ENCODE data around the gene TAS2R38.

Gene TAS2R38

DNA sequence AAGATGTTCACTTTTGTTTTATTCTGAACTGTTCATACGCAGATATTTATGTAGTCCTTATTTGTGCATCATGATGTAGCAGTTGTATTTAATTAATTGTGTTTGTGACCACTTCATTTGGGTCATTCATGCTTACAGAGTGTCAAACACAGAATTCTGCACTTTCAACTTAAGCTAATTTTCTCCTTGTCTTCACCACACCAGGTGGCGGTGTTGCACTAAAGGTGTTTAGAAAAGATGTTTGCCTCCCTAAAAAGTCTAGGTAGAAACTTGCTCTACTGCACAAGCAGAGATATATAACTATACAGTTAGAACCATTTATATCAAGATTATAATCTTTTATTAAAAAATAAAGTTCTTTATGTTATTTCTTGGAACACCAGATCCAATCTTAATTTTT, 1.3 kb upstream of the TAS2R38 start:
- ATAC-seq, result no peak
- TF ChIP-seq TCF4 (CRISPR knock-in tag; IDR thresholded peaks at IDR 0.05; ENCODE audit: borderline replicate concordance), result no peak
- TF ChIP-seq ZFP30 (CRISPR knock-in tag; IDR thresholded peaks at IDR 0.05), result no peak
- no peak for TF ChIP-seq PPARA (CRISPR knock-in tag; IDR thresholded peaks at IDR 0.05; ENCODE audit: borderline replicate concordance)
- TF ChIP-seq CSRNP3 (CRISPR knock-in tag; IDR thresholded peaks at IDR 0.05), result no peak
- TF ChIP-seq, protein P1, sequence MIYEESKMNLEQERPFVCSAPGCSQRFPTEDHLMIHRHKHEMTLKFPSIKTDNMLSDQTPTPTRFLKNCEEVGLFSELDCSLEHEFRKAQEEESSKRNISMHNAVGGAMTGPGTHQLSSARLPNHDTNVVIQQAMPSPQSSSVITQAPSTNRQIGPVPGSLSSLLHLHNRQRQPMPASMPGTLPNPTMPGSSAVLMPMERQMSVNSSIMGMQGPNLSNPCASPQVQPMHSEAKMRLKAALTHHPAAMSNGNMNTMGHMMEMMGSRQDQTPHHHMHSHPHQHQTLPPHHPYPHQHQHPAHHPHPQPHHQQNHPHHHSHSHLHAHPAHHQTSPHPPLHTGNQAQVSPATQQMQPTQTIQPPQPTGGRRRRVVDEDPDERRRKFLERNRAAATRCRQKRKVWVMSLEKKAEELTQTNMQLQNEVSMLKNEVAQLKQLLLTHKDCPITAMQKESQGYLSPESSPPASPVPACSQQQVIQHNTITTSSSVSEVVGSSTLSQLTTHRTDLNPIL (CRISPR knock-in tag; IDR thresholded peaks at IDR 0.05; ENCODE audit: low read depth), result no peak
- TF ChIP-seq ZNF70 (CRISPR knock-in tag; IDR thresholded peaks at IDR 0.05), result no peak
- no peak for TF ChIP-seq ARNTL (CRISPR knock-in tag; IDR thresholded peaks at IDR 0.05; ENCODE audit: borderline replicate concordance, low read depth)
- TF ChIP-seq PATZ1 (CRISPR knock-in tag; IDR thresholded peaks at IDR 0.05; ENCODE audit: borderline replicate concordance), result no peak
- TF ChIP-seq, protein P2, sequence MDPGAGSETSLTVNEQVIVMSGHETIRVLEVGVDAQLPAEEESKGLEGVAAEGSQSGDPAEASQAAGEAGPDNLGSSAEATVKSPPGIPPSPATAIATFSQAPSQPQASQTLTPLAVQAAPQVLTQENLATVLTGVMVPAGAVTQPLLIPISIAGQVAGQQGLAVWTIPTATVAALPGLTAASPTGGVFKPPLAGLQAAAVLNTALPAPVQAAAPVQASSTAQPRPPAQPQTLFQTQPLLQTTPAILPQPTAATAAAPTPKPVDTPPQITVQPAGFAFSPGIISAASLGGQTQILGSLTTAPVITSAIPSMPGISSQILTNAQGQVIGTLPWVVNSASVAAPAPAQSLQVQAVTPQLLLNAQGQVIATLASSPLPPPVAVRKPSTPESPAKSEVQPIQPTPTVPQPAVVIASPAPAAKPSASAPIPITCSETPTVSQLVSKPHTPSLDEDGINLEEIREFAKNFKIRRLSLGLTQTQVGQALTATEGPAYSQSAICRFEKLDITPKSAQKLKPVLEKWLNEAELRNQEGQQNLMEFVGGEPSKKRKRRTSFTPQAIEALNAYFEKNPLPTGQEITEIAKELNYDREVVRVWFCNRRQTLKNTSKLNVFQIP (CRISPR knock-in tag; IDR thresholded peaks at IDR 0.05; ENCODE audit: borderline replicate concordance, low read depth), result no peak
- TF ChIP-seq ESRRG (CRISPR knock-in tag; IDR thresholded peaks at IDR 0.05), result no peak
- TF ChIP-seq ZC3H10 (CRISPR knock-in tag; IDR thresholded peaks at IDR 0.05), result no peak
- no peak for TF ChIP-seq ZNF565 (CRISPR knock-in tag; conservative IDR thresholded peaks at IDR 0.05; ENCODE audit: low read depth)
- no peak for TF ChIP-seq ISL1 (CRISPR knock-in tag; IDR thresholded peaks at IDR 0.05)

DNA sequence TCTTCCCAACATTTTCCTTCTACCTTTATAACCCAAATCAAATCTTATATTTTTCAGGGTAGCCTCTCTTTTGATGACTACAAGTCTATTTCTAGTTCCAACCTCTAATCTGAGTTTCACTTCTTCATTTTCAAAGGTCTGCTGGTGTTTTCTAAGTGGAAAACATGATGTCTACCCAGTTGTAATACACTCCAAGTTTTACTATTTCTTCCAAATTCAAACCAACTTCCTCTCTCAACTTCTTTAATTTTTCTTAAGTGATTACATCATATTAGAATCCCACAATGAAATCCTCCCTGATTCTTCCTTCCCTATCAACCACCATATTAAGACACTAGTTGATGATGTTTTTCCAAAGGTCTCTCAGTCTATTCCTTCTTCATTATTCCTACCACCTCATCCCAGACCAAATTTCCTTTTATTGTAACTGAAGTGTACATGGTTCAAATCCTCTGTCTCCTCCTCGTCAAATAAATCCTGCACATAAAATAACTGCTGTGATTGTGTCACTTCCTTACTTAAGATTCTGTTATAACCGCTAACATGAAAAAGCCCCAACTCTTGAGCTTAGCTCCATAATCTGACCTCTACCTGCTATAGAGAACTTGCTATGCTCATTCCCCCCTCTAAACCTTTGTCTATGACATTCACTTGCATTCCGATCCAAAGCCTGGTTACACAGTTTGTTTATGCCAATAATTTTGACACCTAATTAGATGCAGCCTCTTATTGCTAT, 12.7 kb downstream of the TAS2R38 start:
- no peak for TF ChIP-seq ZFP30 (CRISPR knock-in tag; IDR thresholded peaks at IDR 0.05)
- no peak for TF ChIP-seq GLIS3 (CRISPR knock-in tag; IDR thresholded peaks at IDR 0.05)
- no peak for TF ChIP-seq ZFP3 (CRISPR knock-in tag; IDR thresholded peaks at IDR 0.05)
- TF ChIP-seq, protein P3, sequence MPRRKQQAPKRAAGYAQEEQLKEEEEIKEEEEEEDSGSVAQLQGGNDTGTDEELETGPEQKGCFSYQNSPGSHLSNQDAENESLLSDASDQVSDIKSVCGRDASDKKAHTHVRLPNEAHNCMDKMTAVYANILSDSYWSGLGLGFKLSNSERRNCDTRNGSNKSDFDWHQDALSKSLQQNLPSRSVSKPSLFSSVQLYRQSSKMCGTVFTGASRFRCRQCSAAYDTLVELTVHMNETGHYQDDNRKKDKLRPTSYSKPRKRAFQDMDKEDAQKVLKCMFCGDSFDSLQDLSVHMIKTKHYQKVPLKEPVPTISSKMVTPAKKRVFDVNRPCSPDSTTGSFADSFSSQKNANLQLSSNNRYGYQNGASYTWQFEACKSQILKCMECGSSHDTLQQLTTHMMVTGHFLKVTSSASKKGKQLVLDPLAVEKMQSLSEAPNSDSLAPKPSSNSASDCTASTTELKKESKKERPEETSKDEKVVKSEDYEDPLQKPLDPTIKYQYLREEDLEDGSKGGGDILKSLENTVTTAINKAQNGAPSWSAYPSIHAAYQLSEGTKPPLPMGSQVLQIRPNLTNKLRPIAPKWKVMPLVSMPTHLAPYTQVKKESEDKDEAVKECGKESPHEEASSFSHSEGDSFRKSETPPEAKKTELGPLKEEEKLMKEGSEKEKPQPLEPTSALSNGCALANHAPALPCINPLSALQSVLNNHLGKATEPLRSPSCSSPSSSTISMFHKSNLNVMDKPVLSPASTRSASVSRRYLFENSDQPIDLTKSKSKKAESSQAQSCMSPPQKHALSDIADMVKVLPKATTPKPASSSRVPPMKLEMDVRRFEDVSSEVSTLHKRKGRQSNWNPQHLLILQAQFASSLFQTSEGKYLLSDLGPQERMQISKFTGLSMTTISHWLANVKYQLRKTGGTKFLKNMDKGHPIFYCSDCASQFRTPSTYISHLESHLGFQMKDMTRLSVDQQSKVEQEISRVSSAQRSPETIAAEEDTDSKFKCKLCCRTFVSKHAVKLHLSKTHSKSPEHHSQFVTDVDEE (CRISPR knock-in tag; IDR thresholded peaks at IDR 0.05), result no peak
- TF ChIP-seq ISL1 (CRISPR knock-in tag; IDR thresholded peaks at IDR 0.05), result no peak
- TF ChIP-seq, protein P2 (CRISPR knock-in tag; IDR thresholded peaks at IDR 0.05; ENCODE audit: borderline replicate concordance, low read depth), result no peak
- no peak for ATAC-seq

- TF ChIP-seq BACH2 (CRISPR knock-in tag; IDR thresholded peaks at IDR 0.05; ENCODE audit: borderline replicate concordance) (no peak), RARB (CRISPR knock-in tag; IDR thresholded peaks at IDR 0.05) (no peak)
- ATAC-seq, result no peak
Measured at GRCh38 chr7:141956084-141956483, 17.5 kb downstream of the TAS2R38 start.
